ENCODE results near the gene PSMF1. TPM values are rescaled to one million over a fixed set of nuclear protein-coding genes. Genes with fewer than 3 reads are reported as not detected.

The PSMF1 gene
- total and polyA plus RNA-seq, 2 experiments from 2014 or later, result 73.7 to 84.2 TPM

- TF ChIP-seq ZNF462 (CRISPR knock-in tag; IDR thresholded peaks at IDR 0.05) (no peak), STAT1 (IDR thresholded peaks at IDR 0.05; ENCODE audit: unreplicated experiment) (no peak), ZNF114 (CRISPR knock-in tag; IDR thresholded peaks at IDR 0.05) (no peak), REST (IDR thresholded peaks at IDR 0.05; ENCODE audit: unreplicated experiment) (no peak)
Observed at GRCh38 chr20:1164871-1165270, 46.5 kb downstream of the PSMF1 start (continued).

DNA sequence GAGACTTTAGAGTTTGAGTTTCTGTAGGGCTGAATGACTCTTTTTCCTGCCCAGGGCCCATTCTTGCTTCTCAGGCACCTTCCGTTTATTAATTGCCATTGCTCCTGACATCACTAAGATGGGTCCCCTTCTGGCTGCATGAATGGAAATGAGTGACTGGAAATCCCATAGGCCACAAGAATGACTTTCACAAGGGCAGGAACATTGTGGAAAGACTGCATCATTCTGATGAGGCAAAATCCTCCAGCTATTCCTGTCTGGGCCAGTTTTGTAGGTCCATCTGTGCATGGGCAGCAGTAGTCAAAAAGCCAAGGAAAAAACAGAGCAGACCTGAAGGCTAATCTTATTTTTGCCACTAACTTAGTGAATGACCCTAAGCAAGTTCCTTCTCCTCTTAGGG lies 47.1 kb downstream of the PSMF1 start:
- no peak for DNase-seq (ENCODE audit: low spot score)
- H3K27me3 ChIP-seq (ENCODE audit: insufficient read depth), result no peaks in the 10 kb centered on the region
- no peaks in the 10 kb centered on the region for H3K27me3 Mint-ChIP-seq (ENCODE audit: insufficient read depth, low read depth, poor library complexity)
- H4K20me1 ChIP-seq (replicated peaks; ENCODE audit: insufficient read depth), result peaks cover 3% of the 10 kb centered on the region
- TF ChIP-seq ZNF462 (CRISPR knock-in tag; IDR thresholded peaks at IDR 0.05), result no peak
- no peak for TF ChIP-seq ETS1 (IDR thresholded peaks at IDR 0.05)
- H3K4me1 Mint-ChIP-seq, result no peaks in the 10 kb centered on the region
- H3K9me3 Mint-ChIP-seq, result no peaks in the 10 kb centered on the region
- H3K27ac ChIP-seq (ENCODE audit: low read depth), result no peak overlapping the region
- no peak overlapping the region for H3K27ac Mint-ChIP-seq
- H3K4me2 ChIP-seq, result no peak overlapping the region
- H2AFZ ChIP-seq, result no peak overlapping the region
- no peak for ATAC-seq
- H3K36me3 ChIP-seq (ENCODE audit: insufficient read depth), result peaks cover 19% of the 10 kb centered on the region
- H3F3A ChIP-seq (replicated peaks; ENCODE audit: low read depth), result no peaks in the 10 kb centered on the region
- H3K79me2 ChIP-seq (replicated peaks; ENCODE audit: insufficient read depth), result no peaks in the 10 kb centered on the region
- no peak overlapping the region for H3K4me3 ChIP-seq
- peaks cover 60% of the 10 kb centered on the region for H3K36me3 Mint-ChIP-seq (ENCODE audit: low read depth)
- no peaks in the 10 kb centered on the region for H3K9me2 ChIP-seq (ENCODE audit: insufficient read depth)
- no peak overlapping the region for H3K4me3 Mint-ChIP-seq
- H3K4me1 ChIP-seq (ENCODE audit: insufficient read depth), result no peaks in the 10 kb centered on the region
